ENCODE data around the gene ANKRD33B. TPM values are rescaled to one million over a fixed set of nuclear protein-coding genes. Genes with fewer than 3 reads are reported as not detected.

The ANKRD33B gene
- total RNA-seq, 1 experiment from 2014 or later, result 6.9 TPM

DNA sequence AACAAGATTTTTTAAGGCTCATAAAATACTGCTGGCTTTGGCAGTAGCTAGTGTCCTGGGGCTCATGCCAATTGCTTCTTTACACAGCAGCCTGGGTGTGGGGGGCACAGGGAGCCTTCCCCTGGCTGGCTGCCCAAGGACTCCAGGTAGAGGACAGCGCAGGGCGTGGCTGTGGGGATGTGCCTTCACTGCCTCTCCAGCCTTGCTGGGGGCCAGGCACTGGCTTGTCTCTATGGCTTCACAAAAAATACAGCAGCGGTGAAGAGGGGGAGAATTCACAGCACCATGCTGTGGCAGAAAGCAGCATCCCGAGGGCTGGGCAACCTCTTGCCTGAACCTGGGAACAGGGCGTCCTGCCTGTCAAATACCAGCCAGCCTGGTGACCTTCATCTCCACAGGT lies 139.8 kb downstream of the ANKRD33B start:
- Histone ChIP-seq H3K4ac (ENCODE audit: low read depth, low read length) (no peak overlapping the region), H2BK12ac (ENCODE audit: insufficient read length, low read depth, low read length) (no peak overlapping the region), H3K18ac (ENCODE audit: insufficient read length, low read depth, low read length) (no peak overlapping the region), H2BK5ac (ENCODE audit: insufficient read length, low read length) (no peak overlapping the region), H2BK120ac (ENCODE audit: low read depth, low read length, poor library complexity, severe bottlenecking) (no peak overlapping the region), H3K27me3 (ENCODE audit: insufficient read depth, low read length) (no peaks in the 10 kb centered on the region), H3K23ac (ENCODE audit: insufficient read length, low read depth, low read length) (no peak overlapping the region), H2AK5ac (ENCODE audit: insufficient read length, low read length) (no peak overlapping the region), H3K79me2 (ENCODE audit: insufficient read depth, low read length) (no peaks in the 10 kb centered on the region), H2BK20ac (ENCODE audit: low read depth, low read length, poor library complexity, severe bottlenecking) (no peak overlapping the region), H2AFZ (ENCODE audit: low read length) (no peak overlapping the region), H3K4me1 (ENCODE audit: insufficient read depth, low read length) (peaks cover 21% of the 10 kb centered on the region), H3K4me2 (ENCODE audit: insufficient read depth, insufficient read length, low read length) (no peak overlapping the region), H3K79me1 (ENCODE audit: insufficient read depth, low read depth, low read length, poor library complexity, severe bottlenecking) (no peaks in the 10 kb centered on the region), H3K23me2 (ENCODE audit: insufficient read length, low read depth, low read length, poor library complexity, severe bottlenecking) (no peaks in the 10 kb centered on the region), H3K56ac (ENCODE audit: insufficient read length, low read depth, low read length) (no peak overlapping the region), H3K27ac (ENCODE audit: insufficient read length, low read depth, low read length) (no peak overlapping the region), H4K8ac (replicated peaks; ENCODE audit: insufficient read length, low read depth, low read length) (no peak overlapping the region), H4K20me1 (ENCODE audit: control insufficient read depth, insufficient read depth, insufficient read length) (no peaks in the 10 kb centered on the region), H3T11ph (ENCODE audit: low read length) (no peak overlapping the region), H4K5ac (ENCODE audit: insufficient read length, low read depth, low read length) (no peak overlapping the region), H3K9me3 (ENCODE audit: control insufficient read depth, low read depth, low read length) (no peaks in the 10 kb centered on the region), H2BK15ac (ENCODE audit: low read depth, low read length) (0 out of 2 replicates have a peak overlapping the region, but pooled peaks have one; percentile 7), H3K14ac (ENCODE audit: insufficient read depth, low read length) (no peak overlapping the region), H3K9ac (ENCODE audit: extremely low read depth, insufficient read length, low read length) (no peak overlapping the region), H4K91ac (ENCODE audit: insufficient read length, low read depth, low read length) (no peak overlapping the region)
- H3K36me3 Mint-ChIP-seq (ENCODE audit: insufficient read depth in 1 of 3, low read depth in 3 of 3), result no peaks in the 10 kb centered on the region
- no peak for DNase-seq
- no peaks in the 10 kb centered on the region for H3K9me3 Mint-ChIP-seq
- TF ChIP-seq, protein P1, sequence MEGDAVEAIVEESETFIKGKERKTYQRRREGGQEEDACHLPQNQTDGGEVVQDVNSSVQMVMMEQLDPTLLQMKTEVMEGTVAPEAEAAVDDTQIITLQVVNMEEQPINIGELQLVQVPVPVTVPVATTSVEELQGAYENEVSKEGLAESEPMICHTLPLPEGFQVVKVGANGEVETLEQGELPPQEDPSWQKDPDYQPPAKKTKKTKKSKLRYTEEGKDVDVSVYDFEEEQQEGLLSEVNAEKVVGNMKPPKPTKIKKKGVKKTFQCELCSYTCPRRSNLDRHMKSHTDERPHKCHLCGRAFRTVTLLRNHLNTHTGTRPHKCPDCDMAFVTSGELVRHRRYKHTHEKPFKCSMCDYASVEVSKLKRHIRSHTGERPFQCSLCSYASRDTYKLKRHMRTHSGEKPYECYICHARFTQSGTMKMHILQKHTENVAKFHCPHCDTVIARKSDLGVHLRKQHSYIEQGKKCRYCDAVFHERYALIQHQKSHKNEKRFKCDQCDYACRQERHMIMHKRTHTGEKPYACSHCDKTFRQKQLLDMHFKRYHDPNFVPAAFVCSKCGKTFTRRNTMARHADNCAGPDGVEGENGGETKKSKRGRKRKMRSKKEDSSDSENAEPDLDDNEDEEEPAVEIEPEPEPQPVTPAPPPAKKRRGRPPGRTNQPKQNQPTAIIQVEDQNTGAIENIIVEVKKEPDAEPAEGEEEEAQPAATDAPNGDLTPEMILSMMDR (conservative IDR thresholded peaks at IDR 0.05), result no peak
- H3K4me3 Mint-ChIP-seq, result no peak overlapping the region
- WGBS (ENCODE audit: extremely low coverage, insufficient read length, low lambda C conversion rate), result no CpG with 5 or more reads among the region's 5 CpGs
- no peaks in the 10 kb centered on the region for H3K27me3 Mint-ChIP-seq (ENCODE audit: low read depth)
- H3K27ac Mint-ChIP-seq, result no peak overlapping the region
- H3K4me1 Mint-ChIP-seq, result peaks cover 42 to 48% of the 10 kb centered on the region in 2 experiments
